MCF 10A (cell line): Measurements from ENCODE around the gene LGALS9. TPM values are rescaled to one million over a fixed set of nuclear protein-coding genes. Genes with fewer than 3 reads are reported as not detected.

Experiments
- BruUV-seq: library from RNA; stranded (reverse); fragments of 400-500 nt; replicated peaks from 2 replicates; lab custom pipeline; 2021; lab: Mats Ljungman, UMichigan
- CTCF ChIA-PET: fragments of 300-600 bp; sonication (Branson Sonifier 250); formaldehyde crosslinking; extraction: SDS; loops from one replicate; lab custom pipeline; 2021; ENCODE audit warnings: antibody characterized with exemption, inconsistent platforms; lab: Yijun Ruan, JAX
- POLR2A ChIA-PET: fragments of 300-600, 350-650 bp; sonication (Branson Sonifier 250); formaldehyde crosslinking; extraction: SDS; loops from one replicate; lab custom pipeline; 2020; ENCODE audit warnings: antibody characterized with exemption, inconsistent platforms; lab: Yijun Ruan, JAX
- DNase-seq: peaks from one replicate; pipeline ENCODE4 v3.0.0-alpha.2; 2018; ENCODE audit not compliant: unreplicated experiment
- H3K27ac Mint-ChIP-seq: one replicate; pipeline ENCODE4 v1.8.0; 2022; ENCODE audit warnings: mild to moderate bottlenecking, low read depth, mixed read lengths; ENCODE audit not compliant: unreplicated experiment
- H3K27me3 Mint-ChIP-seq: one replicate; pipeline ENCODE4 v1.8.0; 2022; ENCODE audit warnings: mixed read lengths; ENCODE audit not compliant: insufficient read depth, unreplicated experiment
- H3K36me3 Mint-ChIP-seq: one replicate; pipeline ENCODE4 v1.8.0; 2022; ENCODE audit warnings: mild to moderate bottlenecking, moderate library complexity, mixed read lengths; ENCODE audit not compliant: insufficient read depth, unreplicated experiment
- H3K4me1 Mint-ChIP-seq: one replicate; pipeline ENCODE4 v1.8.0; 2022; ENCODE audit warnings: mixed read lengths; ENCODE audit not compliant: insufficient read depth, unreplicated experiment
- H3K4me3 Mint-ChIP-seq: one replicate; pipeline ENCODE4 v1.8.0; 2022; ENCODE audit warnings: mild to moderate bottlenecking, moderate library complexity, mixed read lengths; ENCODE audit not compliant: unreplicated experiment
- H3K9me3 Mint-ChIP-seq: one replicate; pipeline ENCODE4 v1.8.0; 2022; ENCODE audit warnings: mixed read lengths; ENCODE audit not compliant: unreplicated experiment
- intact Hi-C: fragments of 100-400 bp; cut with micrococcal nuclease; formaldehyde crosslinking; loops from 2 replicates; pipeline ENCODE4 v1.14.1; 2022
- total RNA-seq: library from RNA; stranded (reverse); gene quantifications from 2 replicates; pipeline ENCODE4 v1.2.3, GENCODE V29; 2022
- TF ChIP-seq, protein P1 (sequence below): fragments of 200-600 bp; IDR thresholded peaks from one replicate; pipeline ENCODE4 v1.8.0; 2022; ENCODE audit warnings: antibody characterized with exemption, mild to moderate bottlenecking; ENCODE audit not compliant: unreplicated experiment

The LGALS9 gene
- total RNA-seq, 1 experiment from 2014 or later: 0.54 TPM

DNA sequence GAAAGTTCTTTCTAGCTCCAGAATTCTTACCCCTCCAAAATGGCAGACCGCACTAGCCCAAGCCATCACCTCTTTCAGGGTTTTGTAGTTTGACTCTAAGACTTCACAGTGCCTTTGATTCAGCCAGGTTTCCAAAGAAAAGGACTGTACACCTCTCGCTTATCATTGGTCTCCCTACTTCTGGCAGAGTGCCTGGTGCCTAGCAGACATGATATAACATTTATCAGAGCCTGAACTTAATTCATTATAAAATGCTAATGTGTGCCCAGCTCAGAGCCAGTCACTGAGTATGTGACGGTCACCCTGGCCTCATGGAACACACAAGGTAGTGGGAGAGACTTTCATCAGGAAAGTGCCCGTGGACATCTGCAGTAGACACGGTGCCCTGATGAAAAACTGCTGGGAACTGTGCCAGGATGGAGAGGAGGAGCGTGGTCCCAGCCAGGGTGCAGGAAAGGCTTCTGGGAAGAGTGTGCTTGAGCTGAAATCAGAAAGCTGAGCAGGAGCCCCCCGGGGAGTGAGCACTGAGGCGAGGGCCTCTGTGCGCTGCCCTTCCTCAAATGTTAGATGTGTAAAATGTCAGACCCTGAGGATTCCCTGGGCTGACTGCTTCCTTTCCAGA lies 34.3 kb upstream of the LGALS9 start:
- Mint-ChIP-seq H3K9me3 (peaks cover 8% of the 10 kb centered on the region), H3K4me3 (no peak overlapping the region), H3K36me3 (no peaks in the 10 kb centered on the region), H3K27ac (no peak overlapping the region), H3K4me1 (peaks cover 21% of the 10 kb centered on the region), H3K27me3 (no peaks in the 10 kb centered on the region)
- TF ChIP-seq, protein P1, sequence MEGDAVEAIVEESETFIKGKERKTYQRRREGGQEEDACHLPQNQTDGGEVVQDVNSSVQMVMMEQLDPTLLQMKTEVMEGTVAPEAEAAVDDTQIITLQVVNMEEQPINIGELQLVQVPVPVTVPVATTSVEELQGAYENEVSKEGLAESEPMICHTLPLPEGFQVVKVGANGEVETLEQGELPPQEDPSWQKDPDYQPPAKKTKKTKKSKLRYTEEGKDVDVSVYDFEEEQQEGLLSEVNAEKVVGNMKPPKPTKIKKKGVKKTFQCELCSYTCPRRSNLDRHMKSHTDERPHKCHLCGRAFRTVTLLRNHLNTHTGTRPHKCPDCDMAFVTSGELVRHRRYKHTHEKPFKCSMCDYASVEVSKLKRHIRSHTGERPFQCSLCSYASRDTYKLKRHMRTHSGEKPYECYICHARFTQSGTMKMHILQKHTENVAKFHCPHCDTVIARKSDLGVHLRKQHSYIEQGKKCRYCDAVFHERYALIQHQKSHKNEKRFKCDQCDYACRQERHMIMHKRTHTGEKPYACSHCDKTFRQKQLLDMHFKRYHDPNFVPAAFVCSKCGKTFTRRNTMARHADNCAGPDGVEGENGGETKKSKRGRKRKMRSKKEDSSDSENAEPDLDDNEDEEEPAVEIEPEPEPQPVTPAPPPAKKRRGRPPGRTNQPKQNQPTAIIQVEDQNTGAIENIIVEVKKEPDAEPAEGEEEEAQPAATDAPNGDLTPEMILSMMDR: no peak
- no peak for DNase-seq
- intact Hi-C loops: loop anchor here (5.0 kb wide), 1 partner anchor 359 kb away; no protein-coding TSS in a partner anchor
- no TSS peak for BruUV-seq
- CTCF ChIA-PET: interaction anchor here (0.9 to 26.4 kb wide), 8 partner anchors 54 to 359 kb away, joined by 3 to 580 read pairs (median 6); no protein-coding TSS in a partner anchor
- POLR2A ChIA-PET: interaction anchor here (1.8 kb wide), 1 partner anchor 102 kb away, joined by 5 read pairs; no protein-coding TSS in a partner anchor

DNA sequence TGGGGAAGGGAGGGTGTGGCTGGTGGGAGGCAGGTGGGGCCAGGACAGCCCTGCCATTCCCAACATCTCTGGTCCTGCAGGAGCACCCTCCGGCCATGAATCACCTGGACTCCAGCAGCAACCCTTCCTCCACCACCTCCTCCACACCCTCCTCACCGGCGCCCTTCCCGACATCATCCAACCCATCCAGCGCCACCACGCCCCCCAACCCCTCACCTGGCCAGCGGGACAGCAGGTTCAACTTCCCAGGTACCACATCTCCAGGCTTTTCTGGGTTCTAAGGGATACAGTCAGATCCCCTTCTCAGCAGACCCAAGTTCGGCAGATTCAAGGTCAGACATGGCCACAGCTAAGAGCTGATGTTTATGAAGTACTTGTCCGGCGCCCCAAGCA lies 33.8 kb upstream of the LGALS9 start:
- BruUV-seq: no TSS peak
- H3K27ac Mint-ChIP-seq: no peak overlapping the region
- intact Hi-C loops: loop anchor here (5.0 kb wide), 1 partner anchor 360 kb away; no protein-coding TSS in a partner anchor
- H3K4me1 Mint-ChIP-seq: peaks cover 21% of the 10 kb centered on the region
- no peak overlapping the region for H3K4me3 Mint-ChIP-seq
- H3K9me3 Mint-ChIP-seq: peaks cover 8% of the 10 kb centered on the region
- H3K27me3 Mint-ChIP-seq: no peaks in the 10 kb centered on the region
- TF ChIP-seq, protein P1: no peak
- ChIA-PET POLR2A (interaction anchor here (1.1 kb wide), 1 partner anchor 103 kb away, joined by 4 read pairs; no protein-coding TSS in a partner anchor), CTCF (interaction anchor here (0.9 to 26.4 kb wide), 7 partner anchors 54 to 360 kb away, joined by 3 to 580 read pairs (median 102); no protein-coding TSS in a partner anchor)
- no peaks in the 10 kb centered on the region for H3K36me3 Mint-ChIP-seq
- DNase-seq: no peak

DNA sequence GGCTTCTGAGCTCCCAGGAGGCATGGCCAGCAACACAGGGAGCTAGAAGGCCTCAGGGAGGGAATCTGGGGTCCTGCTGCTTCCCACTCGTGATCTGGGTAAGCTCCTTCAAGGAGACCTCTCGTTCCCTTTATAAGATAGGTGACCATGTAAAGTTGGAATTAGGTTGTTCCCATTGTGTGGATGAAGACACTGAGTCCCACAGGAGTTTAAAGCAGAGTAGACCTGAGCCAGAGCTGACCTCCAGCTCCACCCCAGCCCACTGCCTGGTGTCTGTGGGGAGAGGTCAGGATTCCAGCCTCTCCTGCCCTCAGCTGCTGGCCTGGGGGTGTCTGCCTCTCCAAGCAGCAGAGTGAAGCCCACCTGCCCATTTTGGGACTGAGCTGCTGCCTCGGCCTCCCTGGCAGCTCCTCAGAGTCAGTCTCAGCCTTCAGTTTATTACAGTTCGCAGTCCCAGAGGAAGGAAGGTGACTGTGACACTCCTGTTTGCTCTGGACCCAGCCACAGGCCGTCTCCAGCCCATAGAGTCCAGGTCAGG lies 33.1 kb upstream of the LGALS9 start:
- no peaks in the 10 kb centered on the region for H3K36me3 Mint-ChIP-seq
- H3K27me3 Mint-ChIP-seq: no peaks in the 10 kb centered on the region
- TF ChIP-seq, protein P1: no peak
- POLR2A ChIA-PET: interaction anchor here (1.1 kb wide), 1 partner anchor 103 kb away, joined by 4 read pairs; no protein-coding TSS in a partner anchor
- no peak overlapping the region for H3K4me3 Mint-ChIP-seq
- peaks cover 21% of the 10 kb centered on the region for H3K4me1 Mint-ChIP-seq
- intact Hi-C loops: loop anchor here (5.0 kb wide), 1 partner anchor 361 kb away; no protein-coding TSS in a partner anchor
- H3K27ac Mint-ChIP-seq: no peak overlapping the region
- peaks cover 8% of the 10 kb centered on the region for H3K9me3 Mint-ChIP-seq
- DNase-seq: no peak
- CTCF ChIA-PET: interaction anchor here (0.6 to 26.4 kb wide), 12 partner anchors 10 to 556 kb away, joined by 3 to 580 read pairs (median 6); partner anchors contain the start of gene KSR1
- BruUV-seq: no TSS peak
